Upper lobe of right lung (tissue), 1 donor: ENCODE measurements around the gene LRMDA. TPM values are rescaled to one million over a fixed set of nuclear protein-coding genes. Genes with fewer than 3 reads are reported as not detected.

Experiments
- ATAC-seq: fragments of 200-7000 bp; cut with Tn5 transposase; one replicate; pipeline ENCODE4 v1.9.1; 2020; ENCODE audit warnings: mild to moderate bottlenecking, moderate library complexity
- DNase-seq: peaks from one replicate; pipeline ENCODE4 v3.0.0-alpha.2; 2020
- H3K27ac ChIP-seq: fragments of 200-600 bp; one replicate; pipeline ENCODE4 v1.8.0; 2022
- H3K27me3 ChIP-seq: fragments of 200-600 bp; one replicate; pipeline ENCODE4 v1.8.0; 2022; ENCODE audit warnings: mild to moderate bottlenecking
- H3K36me3 ChIP-seq: fragments of 200-600 bp; one replicate; pipeline ENCODE4 v1.8.0; 2022
- H3K4me1 ChIP-seq: fragments of 200-600 bp; one replicate; pipeline ENCODE4 v1.8.0; 2022
- H3K4me3 ChIP-seq: fragments of 200-600 bp; one replicate; pipeline ENCODE4 v1.8.0; 2022; ENCODE audit warnings: mild to moderate bottlenecking
- H3K9me3 ChIP-seq: fragments of 200-600 bp; one replicate; pipeline ENCODE4 v1.8.0; 2022
- intact Hi-C: fragments of 100-400 bp; cut with DNase I; formaldehyde crosslinking; loops from one replicate; pipeline ENCODE4 v1.11.0; 2022
- total RNA-seq: library from RNA; stranded (reverse); fragmentation: NEBNext Ultra II Directional; extraction: Animal tissue kit (Norgen Biotek cat#: 25700); gene quantifications from one replicate; pipeline ENCODE4 v1.2.1, GENCODE V29; 2021
- TF ChIP-seq, protein P1 (sequence below): fragments of 200-600 bp; IDR thresholded peaks from one replicate; pipeline ENCODE4 v1.8.0; 2022; ENCODE audit warnings: antibody characterized with exemption
- donor health status: DM: no; HTN: yes; CAD: no; lungs with severe emphysema.

LRMDA gene
- total RNA-seq, 1 donor from 2014 or later, result 20.0 TPM

DNA sequence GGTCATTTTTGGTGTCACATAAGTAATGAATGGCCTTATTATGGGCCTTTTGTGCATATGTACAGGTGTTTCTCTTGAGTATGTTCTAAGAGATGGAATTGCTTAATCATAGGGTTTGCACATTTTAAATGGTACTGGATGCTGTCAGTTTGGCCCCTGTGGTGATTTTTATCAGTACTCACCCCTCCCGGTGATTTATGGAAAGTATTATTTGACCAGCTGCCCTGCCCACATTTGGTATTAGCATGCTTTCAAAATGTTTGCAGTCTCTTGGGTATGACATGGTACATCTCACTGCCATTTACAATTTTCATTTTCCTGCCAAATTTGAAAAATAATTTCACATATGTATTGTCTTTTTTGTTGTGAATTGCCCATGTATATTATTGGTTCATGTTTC lies 427.7 kb downstream of the LRMDA start:
- no peak overlapping the region for H3K27ac ChIP-seq
- H3K36me3 ChIP-seq, result no peaks in the 10 kb centered on the region
- H3K4me3 ChIP-seq, result no peak overlapping the region
- DNase-seq (no peak), ATAC-seq (no peak)
- TF ChIP-seq, protein P1, sequence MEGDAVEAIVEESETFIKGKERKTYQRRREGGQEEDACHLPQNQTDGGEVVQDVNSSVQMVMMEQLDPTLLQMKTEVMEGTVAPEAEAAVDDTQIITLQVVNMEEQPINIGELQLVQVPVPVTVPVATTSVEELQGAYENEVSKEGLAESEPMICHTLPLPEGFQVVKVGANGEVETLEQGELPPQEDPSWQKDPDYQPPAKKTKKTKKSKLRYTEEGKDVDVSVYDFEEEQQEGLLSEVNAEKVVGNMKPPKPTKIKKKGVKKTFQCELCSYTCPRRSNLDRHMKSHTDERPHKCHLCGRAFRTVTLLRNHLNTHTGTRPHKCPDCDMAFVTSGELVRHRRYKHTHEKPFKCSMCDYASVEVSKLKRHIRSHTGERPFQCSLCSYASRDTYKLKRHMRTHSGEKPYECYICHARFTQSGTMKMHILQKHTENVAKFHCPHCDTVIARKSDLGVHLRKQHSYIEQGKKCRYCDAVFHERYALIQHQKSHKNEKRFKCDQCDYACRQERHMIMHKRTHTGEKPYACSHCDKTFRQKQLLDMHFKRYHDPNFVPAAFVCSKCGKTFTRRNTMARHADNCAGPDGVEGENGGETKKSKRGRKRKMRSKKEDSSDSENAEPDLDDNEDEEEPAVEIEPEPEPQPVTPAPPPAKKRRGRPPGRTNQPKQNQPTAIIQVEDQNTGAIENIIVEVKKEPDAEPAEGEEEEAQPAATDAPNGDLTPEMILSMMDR, result no peak
- H3K9me3 ChIP-seq, result no peaks in the 10 kb centered on the region
- intact Hi-C loops, result no loop called here
- no peaks in the 10 kb centered on the region for H3K27me3 ChIP-seq
- no peaks in the 10 kb centered on the region for H3K4me1 ChIP-seq

DNA sequence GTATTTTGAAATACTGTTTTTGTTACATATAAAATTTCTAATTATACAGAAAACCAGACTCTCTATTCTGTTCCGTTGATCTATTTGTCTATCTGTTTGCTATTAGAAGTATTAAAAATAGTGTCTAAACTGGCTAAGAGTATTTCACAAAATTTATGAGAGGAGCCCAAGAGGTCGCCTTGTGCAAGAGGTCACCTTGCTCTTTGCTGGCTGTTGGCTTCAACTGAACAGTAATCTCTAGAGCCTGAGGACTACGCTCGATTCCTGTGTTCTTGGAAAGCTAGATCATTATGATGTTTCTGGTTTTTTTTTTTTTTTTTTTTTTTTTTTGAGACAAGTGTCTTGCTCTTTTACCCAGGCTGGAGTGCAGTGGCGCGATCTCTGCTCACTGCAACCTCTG lies 428.6 kb downstream of the LRMDA start:
- Histone ChIP-seq H3K4me3 (no peak overlapping the region), H3K27me3 (no peaks in the 10 kb centered on the region), H3K9me3 (no peaks in the 10 kb centered on the region), H3K27ac (no peak overlapping the region), H3K4me1 (no peaks in the 10 kb centered on the region), H3K36me3 (no peaks in the 10 kb centered on the region)
- ATAC-seq (no peak), DNase-seq (no peak)
- TF ChIP-seq, protein P1, result no peak
- intact Hi-C loops, result no loop called here

DNA sequence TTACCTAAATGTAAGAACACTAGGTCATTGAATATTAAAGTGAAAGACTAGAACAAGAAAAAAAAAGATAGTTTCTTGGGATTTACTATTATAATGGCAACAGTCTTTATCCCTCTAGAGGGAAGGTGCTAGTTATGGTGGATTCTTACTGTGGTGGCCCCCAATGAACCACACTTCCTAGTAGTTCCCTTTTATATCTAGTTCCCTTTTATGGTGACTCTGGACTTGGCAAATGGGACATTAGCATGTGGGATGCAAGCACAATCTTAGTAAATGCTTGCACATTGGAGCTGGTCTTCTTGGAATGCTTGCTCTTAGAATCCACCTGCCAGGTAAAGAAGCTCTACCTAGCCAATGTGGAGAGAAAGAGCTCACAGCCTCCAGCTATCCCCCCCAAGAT lies 430.2 kb downstream of the LRMDA start:
- H3K4me3 ChIP-seq, result no peak overlapping the region
- ATAC-seq, result peak; percentile 33
- intact Hi-C loops, result no loop called here

DNA sequence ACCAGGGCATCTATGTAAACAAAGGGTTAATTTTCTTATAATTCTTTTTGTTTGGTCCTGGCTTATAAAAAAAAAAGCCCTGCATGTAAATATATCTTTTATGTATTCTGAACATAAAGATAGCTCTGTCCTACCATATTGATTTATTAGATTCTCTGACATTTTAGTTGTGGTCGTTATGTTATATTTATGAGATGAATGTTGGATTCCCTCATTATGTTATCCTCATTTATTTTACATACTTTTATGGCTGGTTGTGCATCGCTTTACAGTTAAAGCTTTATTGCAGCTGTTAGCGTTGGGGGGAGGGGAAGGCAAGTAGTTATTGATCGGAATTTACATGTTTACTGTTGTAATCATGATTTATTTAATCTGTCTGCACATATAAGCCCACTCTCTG lies 431.5 kb downstream of the LRMDA start:
- ATAC-seq, result no peak

More for the DNA sequence above, 430.2 kb downstream of the LRMDA start:
- Histone ChIP-seq H3K4me1 (no peaks in the 10 kb centered on the region), H3K36me3 (no peaks in the 10 kb centered on the region), H3K27me3 (no peaks in the 10 kb centered on the region), H3K9me3 (no peaks in the 10 kb centered on the region), H3K27ac (no peak overlapping the region)
- TF ChIP-seq, protein P1, result no peak
- no peak for DNase-seq

DNA sequence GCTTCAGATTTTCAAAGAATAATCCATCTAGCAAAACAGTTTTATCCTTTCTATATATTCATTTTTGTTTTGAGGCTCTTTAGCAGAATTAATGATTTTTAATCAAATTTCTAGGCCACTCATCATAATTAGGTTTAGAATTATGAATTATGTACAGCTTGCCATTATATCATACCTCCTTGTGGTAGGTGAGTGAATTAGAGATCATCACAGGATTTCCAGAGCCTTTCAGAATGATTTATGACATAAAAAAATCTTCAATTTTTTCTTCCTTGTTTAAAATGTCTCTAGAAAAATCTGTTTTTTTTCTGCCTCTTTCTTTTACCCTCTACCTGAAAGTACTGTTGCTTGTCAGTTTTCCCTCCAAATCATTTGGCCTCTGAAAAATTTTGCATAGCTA lies 433.3 kb downstream of the LRMDA start:
- ATAC-seq, result no peak
- Histone ChIP-seq H3K36me3 (no peaks in the 10 kb centered on the region), H3K9me3 (no peaks in the 10 kb centered on the region), H3K27ac (no peak overlapping the region), H3K4me1 (no peaks in the 10 kb centered on the region), H3K27me3 (no peaks in the 10 kb centered on the region), H3K4me3 (no peak overlapping the region)
- DNase-seq, result no peak
- TF ChIP-seq, protein P1, result no peak
- intact Hi-C loops, result no loop called here

More for the DNA sequence above, 431.5 kb downstream of the LRMDA start:
- H3K4me3 ChIP-seq, result no peak overlapping the region
- no peaks in the 10 kb centered on the region for H3K27me3 ChIP-seq
- H3K27ac ChIP-seq, result no peak overlapping the region
- H3K36me3 ChIP-seq, result no peaks in the 10 kb centered on the region
- DNase-seq, result no peak
- H3K4me1 ChIP-seq, result no peaks in the 10 kb centered on the region
- intact Hi-C loops, result no loop called here
- H3K9me3 ChIP-seq, result no peaks in the 10 kb centered on the region
- TF ChIP-seq, protein P1, result no peak
